ENCODE measurements around the gene ME3.

DNA sequence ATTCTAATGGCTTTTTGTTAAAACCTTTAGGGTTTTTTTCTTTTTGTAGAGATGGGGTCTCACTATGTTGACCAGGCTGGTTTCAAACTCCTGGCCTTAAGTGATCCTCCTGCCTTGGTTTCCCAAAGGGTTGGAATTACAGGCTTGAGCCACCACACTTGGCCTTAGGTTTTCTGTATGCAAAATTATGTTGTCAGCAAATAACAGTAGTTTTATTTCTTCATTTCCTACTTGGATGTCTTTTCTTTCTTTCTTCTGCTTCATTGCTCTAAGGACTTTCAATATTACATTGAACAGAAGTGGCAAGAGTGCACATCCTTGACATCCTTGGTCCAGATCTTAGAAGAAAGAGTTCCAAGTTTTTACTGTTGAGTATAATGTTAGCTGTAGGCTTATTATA lies 245.0 kb downstream of the ME3 start:
- no peak for TF ChIP-seq REST (IDR thresholded peaks at IDR 0.05; ENCODE audit: low read depth)
- no peak for TF ChIP-seq ATF3 (IDR thresholded peaks at IDR 0.05)
- no peak for TF ChIP-seq SIN3A (IDR thresholded peaks at IDR 0.05; ENCODE audit: low read depth)
- TF ChIP-seq POLR2A (IDR thresholded peaks at IDR 0.05; ENCODE audit: borderline replicate concordance, extremely low read depth, insufficient read depth, insufficient read length): no peak
- no peak for TF ChIP-seq CTCF (IDR thresholded peaks at IDR 0.05 in 2 of 3, conservative IDR thresholded peaks at IDR 0.05 in 1 of 3; ENCODE audit: borderline replicate concordance in 1 of 3, insufficient read depth in 1 of 3, low read depth in 2 of 3, low read length in 2 of 3)
- no peak for TF ChIP-seq RAD21 (IDR thresholded peaks at IDR 0.05; ENCODE audit: low read depth)
- TF ChIP-seq ZNF274 (IDR thresholded peaks at IDR 0.05; ENCODE audit: low read depth, low read length): no peak
- TF ChIP-seq POLR2AphosphoS5 (IDR thresholded peaks at IDR 0.05; ENCODE audit: low read depth, low read length): no peak
- TF ChIP-seq JUND (IDR thresholded peaks at IDR 0.05): no peak

Measured in HCT116 (cell line).